Ovary (tissue), 9 donors: ENCODE data around the gene FGF10. TPM values are rescaled to one million over a fixed set of nuclear protein-coding genes. Genes with fewer than 3 reads are reported as not detected.
A peak's percentile ranks its signal among the peaks of the same experiment; 100 is the strongest.

Experiments
- DNase-seq, 5 donors: peaks; one replicate each; pipeline ENCODE4 v3.0.0-alpha.2; 2019 to 2020
- H3K27ac ChIP-seq, 2 donors: fragments of 200-600 bp; one replicate each; pipeline versions ENCODE4 v1.5.1 to v1.8.0; 2019 to 2022
- H3K27me3 ChIP-seq: fragments of 200-600 bp; one replicate; pipeline ENCODE4 v1.8.0; 2022
- H3K36me3 ChIP-seq: fragments of 200-600 bp; sonication (generic); one replicate; pipeline ENCODE4 v1.5.1; 2019
- H3K4me1 ChIP-seq: one replicate; pipeline ENCODE4 v1.8.1; 2013; ENCODE audit warnings: mild to moderate bottlenecking, moderate library complexity; ENCODE audit not compliant: insufficient read depth
- H3K4me3 ChIP-seq: fragments of 200-600 bp; sonication (generic); one replicate; pipeline ENCODE4 v1.5.1; 2017
- H3K9me3 ChIP-seq, 2 donors: fragments of 200-600 bp in 1 of 2; sonication (generic) in 1 of 2; one replicate each; pipeline versions ENCODE4 v1.5.1 to v1.8.1; 2013 to 2019; ENCODE audit warnings: mild to moderate bottlenecking in 1 of 2, moderate library complexity in 1 of 2
- EP300 ChIP-seq: sonication (generic); formaldehyde crosslinking; IDR thresholded peaks from one replicate; pipeline ENCODE4 v1.6.1; 2017; ENCODE audit warnings: antibody characterized with exemption
- POLR2A ChIP-seq: fragments of 450-650 bp; IDR thresholded peaks from one replicate; pipeline ENCODE4 v1.6.1; 2017; ENCODE audit warnings: antibody characterized with exemption, mild to moderate bottlenecking, moderate library complexity
- WGBS, 3 donors: extraction: QIAGEN DNeasy Blood & Tissue Kit in 1 of 3; methylation state at CpG; one replicate each; pipeline versions ENCODE4 v1.1.5 to v1.1.7; 2013 to 2017; 5-methylcytosine and 5-hydroxymethylcytosine counted together
- intact Hi-C, 4 donors: fragments of 100-400 bp; cut with DNase I; formaldehyde crosslinking; loops; one replicate each; pipeline versions ENCODE4 v1.11.0 to v1.15.1; 2022 to 2023
- polyA plus RNA-seq, 2 donors: library from polyadenylated mRNA; stranded (reverse); fragments of 200-250 nt in 1 of 2; fragments of 350-450 nt in 1 of 2; fragmentation: Illumina TruSeq in 1 of 2; extraction: RNeasy Lipid Tissue Mini Kit (QIAGEN cat#74804) in 1 of 2; gene quantifications; one replicate each; pipeline ENCODE4 v1.2.3, GENCODE V29; 2013 to 2014
- total RNA-seq, 7 donors: library from RNA; depleted of rRNA in 2 of 7; stranded (reverse); fragments of >200 nt in 2 of 7; fragmentation: NEBNext Ultra II Directional in 3 of 7; extraction: Animal tissue kit (Norgen Biotek cat#: 25700) in 3 of 7; gene quantifications; one replicate each; pipeline versions ENCODE4 v1.1.0 to v1.2.4, GENCODE V29; 2016 to 2023
- TF ChIP-seq, protein P1 (sequence below), 3 donors: fragments of 450-650 bp in 2 of 3; fragments of 200-600 bp in 1 of 3; IDR thresholded peaks; one replicate each; pipeline versions ENCODE4 v1.5.1 to v1.8.0; 2016 to 2022; ENCODE audit warnings: antibody characterized with exemption in 3 of 3, mild to moderate bottlenecking in 1 of 3
- donor health status: DM: no; HTN: no; CAD: no; lungs with moderate emphysema.
- donor health status: DM: no; HTN: no; CAD: no.
- donor health status: Bipolar disorder and iron deficiency.
- donor health status: DM: yes; HTN: yes; CAD: no.
- donor health status: DM: no; HTN: no; CAD: no.
- donor health status: DM: yes; HTN: yes; CAD: no.

The FGF10 gene
- total and polyA plus RNA-seq, 9 donors: 7.2 to 24.0 (median 15.8) TPM

DNA sequence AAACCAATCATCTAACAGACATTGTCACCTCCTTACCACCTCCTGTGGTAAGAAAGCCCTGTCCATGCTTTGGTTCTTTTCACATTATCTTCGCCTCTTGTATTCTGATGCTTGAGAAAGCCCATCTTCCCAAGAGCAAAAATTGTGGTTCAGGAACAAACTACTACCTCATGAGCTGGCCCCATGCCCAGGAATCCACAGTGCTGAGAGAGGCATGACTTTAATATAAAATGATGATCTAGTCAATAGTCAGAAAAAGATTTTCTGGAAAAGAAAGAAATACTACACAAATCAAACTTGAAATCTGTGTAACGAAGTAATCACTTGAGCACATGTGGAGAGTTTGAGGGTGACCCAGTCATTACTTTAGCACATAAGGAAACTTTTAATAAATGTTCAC lies 94.7 kb downstream of the FGF10 start:
- DNase-seq: peak; percentile 16 to 53 (median 28)
- WGBS, 3 donors: 76 to 91% (median 86%) methylated on average over 2 of the region's 2 CpGs
- Histone ChIP-seq H3K27me3 (no peaks in the 10 kb centered on the region), H3K4me1 (no peaks in the 10 kb centered on the region), H3K36me3 (no peaks in the 10 kb centered on the region), H3K9me3 (no peaks in the 10 kb centered on the region), H3K4me3 (no peak overlapping the region), H3K27ac (no peak overlapping the region)
- TF ChIP-seq POLR2A (no peak), EP300 (no peak)
- TF ChIP-seq, protein P1, sequence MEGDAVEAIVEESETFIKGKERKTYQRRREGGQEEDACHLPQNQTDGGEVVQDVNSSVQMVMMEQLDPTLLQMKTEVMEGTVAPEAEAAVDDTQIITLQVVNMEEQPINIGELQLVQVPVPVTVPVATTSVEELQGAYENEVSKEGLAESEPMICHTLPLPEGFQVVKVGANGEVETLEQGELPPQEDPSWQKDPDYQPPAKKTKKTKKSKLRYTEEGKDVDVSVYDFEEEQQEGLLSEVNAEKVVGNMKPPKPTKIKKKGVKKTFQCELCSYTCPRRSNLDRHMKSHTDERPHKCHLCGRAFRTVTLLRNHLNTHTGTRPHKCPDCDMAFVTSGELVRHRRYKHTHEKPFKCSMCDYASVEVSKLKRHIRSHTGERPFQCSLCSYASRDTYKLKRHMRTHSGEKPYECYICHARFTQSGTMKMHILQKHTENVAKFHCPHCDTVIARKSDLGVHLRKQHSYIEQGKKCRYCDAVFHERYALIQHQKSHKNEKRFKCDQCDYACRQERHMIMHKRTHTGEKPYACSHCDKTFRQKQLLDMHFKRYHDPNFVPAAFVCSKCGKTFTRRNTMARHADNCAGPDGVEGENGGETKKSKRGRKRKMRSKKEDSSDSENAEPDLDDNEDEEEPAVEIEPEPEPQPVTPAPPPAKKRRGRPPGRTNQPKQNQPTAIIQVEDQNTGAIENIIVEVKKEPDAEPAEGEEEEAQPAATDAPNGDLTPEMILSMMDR (IDR thresholded peaks at IDR 0.05): no peak
- intact Hi-C loops: no loop called here

DNA sequence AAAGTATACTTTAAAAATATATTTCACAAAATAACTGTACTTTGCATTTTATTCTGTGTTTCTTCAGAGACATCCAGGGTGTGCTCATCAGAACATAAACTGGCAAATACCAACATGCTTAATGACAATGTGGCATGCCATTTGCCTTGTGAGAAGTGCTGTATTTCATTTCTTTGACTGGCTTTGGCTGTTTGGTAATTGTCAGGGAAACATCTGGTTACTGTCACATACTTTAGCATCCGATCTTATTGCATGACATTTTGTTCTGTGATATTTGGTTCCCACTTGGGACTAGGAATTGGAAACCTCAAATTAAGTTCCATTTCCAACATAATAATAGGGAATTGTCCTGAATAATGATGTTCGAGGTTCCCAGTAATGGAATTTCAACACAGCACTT lies 96.5 kb downstream of the FGF10 start:
- no peak for DNase-seq
- intact Hi-C loops: no loop called here
- H3K27ac ChIP-seq: no peak overlapping the region
- TF ChIP-seq POLR2A (no peak), EP300 (no peak)
- TF ChIP-seq, protein P1 (IDR thresholded peaks at IDR 0.05): no peak
- H3K4me3 ChIP-seq: no peak overlapping the region
- H3K36me3 ChIP-seq: no peaks in the 10 kb centered on the region
- H3K9me3 ChIP-seq: no peaks in the 10 kb centered on the region
- H3K4me1 ChIP-seq: no peaks in the 10 kb centered on the region
- WGBS, 3 donors: 40 to 53% (median 44%) methylated on average over 2 of the region's 2 CpGs
- no peaks in the 10 kb centered on the region for H3K27me3 ChIP-seq

DNA sequence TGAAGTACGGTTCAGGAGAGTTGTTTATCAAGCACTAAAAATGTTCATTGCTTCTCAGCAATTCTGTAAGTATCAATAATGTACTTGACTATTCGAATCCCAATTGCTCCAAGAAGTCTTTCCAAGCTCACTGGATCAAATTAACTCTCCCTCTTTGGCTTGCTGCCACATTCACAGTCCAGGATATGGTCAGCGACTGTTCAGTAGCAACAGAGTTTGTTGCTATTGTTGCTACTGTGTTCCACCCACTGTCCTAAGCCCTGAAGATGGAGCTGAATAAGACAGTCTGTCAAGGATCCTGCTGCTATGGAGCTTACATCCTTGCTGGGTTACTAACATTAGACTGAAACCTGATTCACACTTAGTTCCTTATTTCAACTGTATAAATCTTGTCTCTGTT lies 110.8 kb downstream of the FGF10 start:
- no peak for TF ChIP-seq POLR2A
- TF ChIP-seq EP300: no peak
- TF ChIP-seq, protein P1 (IDR thresholded peaks at IDR 0.05): no peak
- 54 to 64% (median 56%) methylated on average over 3 of the region's 3 CpGs for WGBS, 3 donors
- H3K9me3 ChIP-seq: no peaks in the 10 kb centered on the region
- no peaks in the 10 kb centered on the region for H3K27me3 ChIP-seq
- intact Hi-C loops: no loop called here
- no peak for DNase-seq
- H3K4me3 ChIP-seq: no peak overlapping the region
- H3K27ac ChIP-seq: no peak overlapping the region
- no peaks in the 10 kb centered on the region for H3K4me1 ChIP-seq
- H3K36me3 ChIP-seq: no peaks in the 10 kb centered on the region

DNA sequence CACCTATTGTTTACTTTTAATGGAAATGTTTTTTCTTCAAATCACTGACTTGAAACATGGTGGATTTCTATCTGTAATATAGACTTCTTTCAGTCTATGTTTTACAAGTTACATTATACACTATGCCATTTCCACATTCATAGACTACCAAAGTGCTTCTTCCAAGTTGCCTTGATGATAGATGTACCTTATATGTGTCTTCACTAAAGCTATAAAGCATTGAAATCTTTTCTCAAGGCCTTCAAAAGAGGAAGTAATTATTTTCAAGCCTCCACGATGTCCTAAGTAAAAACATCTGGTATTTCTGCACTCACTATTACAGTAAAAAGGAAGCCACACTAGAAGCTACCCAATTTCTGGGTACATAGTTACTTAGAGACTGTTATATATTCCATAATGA lies 113.3 kb downstream of the FGF10 start:
- H3K27ac ChIP-seq: no peak overlapping the region
- no peak overlapping the region for H3K4me3 ChIP-seq
- intact Hi-C loops: no loop called here
- no peak for TF ChIP-seq POLR2A
- no peak for TF ChIP-seq EP300
- TF ChIP-seq, protein P1 (IDR thresholded peaks at IDR 0.05): no peak
- H3K27me3 ChIP-seq: no peaks in the 10 kb centered on the region
- 2 to 9% (median 4%) methylated on average over 1 of the region's 1 CpG for WGBS, 3 donors
- H3K36me3 ChIP-seq: no peaks in the 10 kb centered on the region
- no peaks in the 10 kb centered on the region for H3K9me3 ChIP-seq
- no peaks in the 10 kb centered on the region for H3K4me1 ChIP-seq
- no peak for DNase-seq

DNA sequence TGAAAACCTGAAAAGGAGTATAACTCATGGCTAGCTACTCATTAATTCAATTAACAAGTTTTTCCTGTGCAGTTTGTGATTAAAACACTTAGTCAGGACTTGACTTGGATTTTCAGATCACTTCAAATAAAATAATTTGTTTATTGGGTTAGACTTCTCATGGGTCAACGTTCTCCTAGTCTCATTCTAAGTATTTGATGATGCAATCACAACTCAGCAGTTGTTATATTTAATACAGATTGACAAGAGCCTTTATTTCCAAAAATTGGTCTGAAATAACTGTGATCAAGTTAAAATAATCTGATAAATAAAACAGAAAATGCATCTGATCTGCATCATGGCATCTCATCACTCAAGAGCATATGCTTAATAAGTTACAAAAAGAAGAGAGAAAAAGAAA lies 113.9 kb downstream of the FGF10 start:
- no peak for DNase-seq
- WGBS, 3 donors: 55 to 59% (median 57%) methylated on average over 1 of the region's 1 CpG
- H3K36me3 ChIP-seq: no peaks in the 10 kb centered on the region
- H3K27ac ChIP-seq: no peak overlapping the region
- H3K4me1 ChIP-seq: no peaks in the 10 kb centered on the region
- TF ChIP-seq, protein P1 (IDR thresholded peaks at IDR 0.05): no peak
- TF ChIP-seq POLR2A (no peak), EP300 (no peak)
- H3K9me3 ChIP-seq: no peaks in the 10 kb centered on the region
- intact Hi-C loops: no loop called here
- no peak overlapping the region for H3K4me3 ChIP-seq
- no peaks in the 10 kb centered on the region for H3K27me3 ChIP-seq
